ENCODE measurements around the gene YJEFN3. TPM values are rescaled to one million over a fixed set of nuclear protein-coding genes. Genes with fewer than 3 reads are reported as not detected.
A peak's percentile ranks its signal among the peaks of the same experiment; 100 is the strongest.

Gene YJEFN3
- total and polyA plus RNA-seq, 10 of the 15 experiments (the other 5 are each of a cell fraction or from before 2014, with no cell fraction given) = 0.05 to 6.9 (median 3.5) TPM

- TF ChIP-seq ATF3 (IDR thresholded peaks at IDR 0.05; ENCODE audit: borderline replicate concordance, extremely low read depth, low read depth, low read length) (no peak), SIX5 (IDR thresholded peaks at IDR 0.05; ENCODE audit: low read depth, low read length, severe bottlenecking) (peak; percentile 82), RELA (IDR thresholded peaks at IDR 0.05; ENCODE audit: borderline replicate concordance, partially characterized antibody) (peak; percentile 87), RBBP5 (conservative IDR thresholded peaks at IDR 0.05) (no peak), TCF12 (IDR thresholded peaks at IDR 0.05; ENCODE audit: low read depth, low read length) (0 out of 2 replicates have a peak, but pooled peaks have one; percentile 30), TCF3 (IDR thresholded peaks at IDR 0.05; ENCODE audit: borderline replicate concordance, insufficient read depth, low read depth, low read length) (no peak), RCOR1 (conservative IDR thresholded peaks at IDR 0.05; ENCODE audit: low read depth, low read length) (no peak), MYC (IDR thresholded peaks at IDR 0.05; ENCODE audit: insufficient read depth, insufficient read length, insufficient replicate concordance, low read length, severe bottlenecking) (peak; percentile 41), KAT2A (conservative IDR thresholded peaks at IDR 0.05; ENCODE audit: control insufficient read depth, low read depth, low read length) (no peak), ZSCAN29 (IDR thresholded peaks at IDR 0.05) (no peak), CHD2 (IDR thresholded peaks at IDR 0.05; ENCODE audit: borderline replicate concordance, low read depth, low read length) (no peak), ZNF687 (IDR thresholded peaks at IDR 0.05) (peak; percentile 78), POLR2AphosphoS5 (IDR thresholded peaks at IDR 0.05; ENCODE audit: low read length) (peak; percentile 95), ATF2 (IDR thresholded peaks at IDR 0.05; ENCODE audit: low read length) (no peak)
- TF ChIP-seq, protein P1, sequence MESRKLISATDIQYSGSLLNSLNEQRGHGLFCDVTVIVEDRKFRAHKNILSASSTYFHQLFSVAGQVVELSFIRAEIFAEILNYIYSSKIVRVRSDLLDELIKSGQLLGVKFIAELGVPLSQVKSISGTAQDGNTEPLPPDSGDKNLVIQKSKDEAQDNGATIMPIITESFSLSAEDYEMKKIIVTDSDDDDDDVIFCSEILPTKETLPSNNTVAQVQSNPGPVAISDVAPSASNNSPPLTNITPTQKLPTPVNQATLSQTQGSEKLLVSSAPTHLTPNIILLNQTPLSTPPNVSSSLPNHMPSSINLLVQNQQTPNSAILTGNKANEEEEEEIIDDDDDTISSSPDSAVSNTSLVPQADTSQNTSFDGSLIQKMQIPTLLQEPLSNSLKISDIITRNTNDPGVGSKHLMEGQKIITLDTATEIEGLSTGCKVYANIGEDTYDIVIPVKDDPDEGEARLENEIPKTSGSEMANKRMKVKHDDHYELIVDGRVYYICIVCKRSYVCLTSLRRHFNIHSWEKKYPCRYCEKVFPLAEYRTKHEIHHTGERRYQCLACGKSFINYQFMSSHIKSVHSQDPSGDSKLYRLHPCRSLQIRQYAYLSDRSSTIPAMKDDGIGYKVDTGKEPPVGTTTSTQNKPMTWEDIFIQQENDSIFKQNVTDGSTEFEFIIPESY (IDR thresholded peaks at IDR 0.05) = no peak
- TF ChIP-seq, protein P2, sequence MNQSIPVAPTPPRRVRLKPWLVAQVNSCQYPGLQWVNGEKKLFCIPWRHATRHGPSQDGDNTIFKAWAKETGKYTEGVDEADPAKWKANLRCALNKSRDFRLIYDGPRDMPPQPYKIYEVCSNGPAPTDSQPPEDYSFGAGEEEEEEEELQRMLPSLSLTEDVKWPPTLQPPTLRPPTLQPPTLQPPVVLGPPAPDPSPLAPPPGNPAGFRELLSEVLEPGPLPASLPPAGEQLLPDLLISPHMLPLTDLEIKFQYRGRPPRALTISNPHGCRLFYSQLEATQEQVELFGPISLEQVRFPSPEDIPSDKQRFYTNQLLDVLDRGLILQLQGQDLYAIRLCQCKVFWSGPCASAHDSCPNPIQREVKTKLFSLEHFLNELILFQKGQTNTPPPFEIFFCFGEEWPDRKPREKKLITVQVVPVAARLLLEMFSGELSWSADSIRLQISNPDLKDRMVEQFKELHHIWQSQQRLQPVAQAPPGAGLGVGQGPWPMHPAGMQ (IDR thresholded peaks at IDR 0.05; ENCODE audit: borderline replicate concordance) = no peak
- TF ChIP-seq, protein P3, sequence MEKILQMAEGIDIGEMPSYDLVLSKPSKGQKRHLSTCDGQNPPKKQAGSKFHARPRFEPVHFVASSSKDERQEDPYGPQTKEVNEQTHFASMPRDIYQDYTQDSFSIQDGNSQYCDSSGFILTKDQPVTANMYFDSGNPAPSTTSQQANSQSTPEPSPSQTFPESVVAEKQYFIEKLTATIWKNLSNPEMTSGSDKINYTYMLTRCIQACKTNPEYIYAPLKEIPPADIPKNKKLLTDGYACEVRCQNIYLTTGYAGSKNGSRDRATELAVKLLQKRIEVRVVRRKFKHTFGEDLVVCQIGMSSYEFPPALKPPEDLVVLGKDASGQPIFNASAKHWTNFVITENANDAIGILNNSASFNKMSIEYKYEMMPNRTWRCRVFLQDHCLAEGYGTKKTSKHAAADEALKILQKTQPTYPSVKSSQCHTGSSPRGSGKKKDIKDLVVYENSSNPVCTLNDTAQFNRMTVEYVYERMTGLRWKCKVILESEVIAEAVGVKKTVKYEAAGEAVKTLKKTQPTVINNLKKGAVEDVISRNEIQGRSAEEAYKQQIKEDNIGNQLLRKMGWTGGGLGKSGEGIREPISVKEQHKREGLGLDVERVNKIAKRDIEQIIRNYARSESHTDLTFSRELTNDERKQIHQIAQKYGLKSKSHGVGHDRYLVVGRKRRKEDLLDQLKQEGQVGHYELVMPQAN (conservative IDR thresholded peaks at IDR 0.05) = peak; percentile 85; the same call in 1 of the 2 replicates
These were observed 12.8 kb upstream of the YJEFN3 start, which contains the start of gene NDUFA13 (continued) for GRCh38 chr19:19515642-19516519.

All from GM12878 (cell line).